HCT116 (cell line): ENCODE data around the gene MOV10L1. TPM values are rescaled to one million over a fixed set of nuclear protein-coding genes. Genes with fewer than 3 reads are reported as not detected.

ENCODE experiments used
- ATAC-seq: fragments of 200-7000 bp; cut with Tn5 transposase; 2 replicates; pipeline ENCODE4 v1.9.1; 2020; ENCODE audit warnings: mild to moderate bottlenecking, moderate library complexity
- BruUV-seq: library from RNA; stranded (reverse); fragments of 400-500 nt; replicated peaks from 2 replicates; lab custom pipeline; 2021; lab: Mats Ljungman, UMichigan
- CTCF ChIA-PET: fragments of 300-600 bp; sonication (Branson Sonifier 250); formaldehyde crosslinking; loops from one replicate; lab custom pipeline; 2021; ENCODE audit warnings: antibody characterized with exemption; lab: Charles Lee
- POLR2A ChIA-PET: fragments of 300-600, 350-600 bp; sonication (Branson Sonifier 250); formaldehyde crosslinking; loops from one replicate; lab custom pipeline; 2021; ENCODE audit warnings: antibody characterized with exemption; lab: Charles Lee
- RAD21 ChIA-PET, 2 experiments: fragments of 300-600 bp; sonication (Branson Sonifier 250); formaldehyde crosslinking; loops; one replicate each; lab custom pipeline; 2023; ENCODE audit warnings: low total read pairs in 2 of 2; ENCODE audit not compliant: uncharacterized antibody in 2 of 2, unreplicated experiment in 2 of 2, low non-redundant PET in 1 of 2; lab: Charles Lee
- DNase-seq: peaks from one replicate; pipeline ENCODE4 v3.0.0-alpha.2; 2010; ENCODE audit warnings: low read depth, low spot score
- H2AFZ ChIP-seq: fragments of 200-600 bp; shearing (Covaris generic), sonication (generic); 2 replicates; pipeline ENCODE4 v1.6.1; 2017; ENCODE audit warnings: low read depth, mixed run types, mixed read lengths, antibody characterized with exemption, low read length; ENCODE audit not compliant: poor library complexity, severe bottlenecking
- H3K27ac ChIP-seq: 2 replicates; pipeline ENCODE4 v1.5.1; 2012; ENCODE audit warnings: low read depth, low read length
- H3K27me3 ChIP-seq: fragments of 200-600 bp; sonication (generic); 2 replicates; pipeline ENCODE4 v1.6.1; 2016; ENCODE audit warnings: mixed run types, low read length, mixed read lengths; ENCODE audit not compliant: insufficient read depth
- H3K36me3 ChIP-seq, 2 experiments: fragments of 200-500 bp in 1 of 2; fragments of 200-600 bp in 1 of 2; sonication (Bioruptor generic) in 1 of 2; sonication (generic) in 1 of 2; 2 replicates each; pipeline versions ENCODE4 v1.5.1 to v1.6.1; 2014 to 2016; ENCODE audit warnings: low read length in 2 of 2, inconsistent platforms in 1 of 2, mixed read lengths in 1 of 2, mixed run types in 1 of 2; ENCODE audit not compliant: insufficient read depth in 2 of 2, control insufficient read depth in 1 of 2
- H3K4me1 ChIP-seq, 2 experiments: fragments of 200-600 bp in 1 of 2; sonication (generic) in 1 of 2; 2 replicates each; pipeline versions ENCODE4 v1.5.1 to v1.6.1; 2012 to 2017; ENCODE audit warnings: low read length in 2 of 2, inconsistent platforms in 1 of 2, mild to moderate bottlenecking in 1 of 2, mixed read lengths in 1 of 2, mixed run types in 1 of 2, moderate library complexity in 1 of 2; ENCODE audit not compliant: insufficient read depth in 2 of 2, control insufficient read depth in 1 of 2
- H3K4me2 ChIP-seq: fragments of 200-600 bp; sonication (generic); 2 replicates; pipeline ENCODE4 v1.6.1; 2017; ENCODE audit warnings: mixed run types, low read length, mixed read lengths
- H3K4me3 ChIP-seq, 2 experiments: fragments of 200-600 bp in 1 of 2; sonication (generic) in 1 of 2; replicated peaks in 1 of 2; 2 replicates each; pipeline ENCODE4 v1.5.1; 2011 to 2016; ENCODE audit warnings: low read length in 2 of 2, control low read depth in 1 of 2, low read depth in 1 of 2, mild to moderate bottlenecking in 1 of 2, mixed read lengths in 1 of 2, mixed run types in 1 of 2
- H3K79me2 ChIP-seq: fragments of 200-600 bp; sonication (generic); 2 replicates; pipeline ENCODE4 v1.6.1; 2017; ENCODE audit warnings: mild to moderate bottlenecking, mixed run types, low read length, moderate library complexity, mixed read lengths; ENCODE audit not compliant: insufficient read depth
- H3K9ac ChIP-seq: fragments of 200-600 bp; sonication (generic); 2 replicates; pipeline ENCODE4 v1.6.1; 2016; ENCODE audit warnings: low read length, mixed read lengths
- H3K9me2 ChIP-seq: fragments of 200-600 bp; sonication (generic), shearing (Covaris generic); 2 replicates; pipeline ENCODE4 v1.6.1; 2017; ENCODE audit warnings: mixed run types, mild to moderate bottlenecking, moderate library complexity; ENCODE audit not compliant: insufficient read depth
- H3K9me3 ChIP-seq, 2 experiments: fragments of 200-500 bp in 1 of 2; fragments of 200-600 bp in 1 of 2; sonication (Bioruptor generic) in 1 of 2; sonication (generic) in 1 of 2; 2 replicates each; pipeline ENCODE4 v1.6.1; 2014 to 2017; ENCODE audit warnings: low read length in 2 of 2, mixed read lengths in 2 of 2, inconsistent platforms in 1 of 2, low read depth in 1 of 2, mild to moderate bottlenecking in 1 of 2, mixed run types in 1 of 2, moderate library complexity in 1 of 2; ENCODE audit not compliant: control insufficient read depth in 1 of 2, insufficient read depth in 1 of 2
- H4K20me1 ChIP-seq: fragments of 200-600 bp; sonication (generic), shearing (Covaris generic); 2 replicates; pipeline ENCODE4 v1.6.1; 2017; ENCODE audit warnings: mixed run types, mild to moderate bottlenecking, moderate library complexity; ENCODE audit not compliant: insufficient read depth
- CEBPB ChIP-seq: IDR thresholded peaks from 2 replicates; pipeline ENCODE4 v1.6.1; 2012; ENCODE audit warnings: low read depth
- POLR2A ChIP-seq: IDR thresholded peaks from 2 replicates; pipeline ENCODE4 v1.7.0; 2011; ENCODE audit warnings: borderline replicate concordance; ENCODE audit not compliant: insufficient read depth, insufficient read length; ENCODE audit errors: extremely low read depth
- POLR2AphosphoS5 ChIP-seq: IDR thresholded peaks from 2 replicates; pipeline ENCODE4 v1.6.1; 2011; ENCODE audit warnings: mild to moderate bottlenecking, low read depth, low read length, moderate library complexity
- SIN3A ChIP-seq: IDR thresholded peaks from 2 replicates; pipeline ENCODE4 v1.6.1; 2012; ENCODE audit warnings: low read depth
- YY1 ChIP-seq: IDR thresholded peaks from 2 replicates; pipeline ENCODE4 v1.6.1; 2011; ENCODE audit warnings: low read length, low read depth, moderate library complexity, mild to moderate bottlenecking; ENCODE audit not compliant: insufficient replicate concordance; ENCODE audit errors: extremely low read depth
- ZFX ChIP-seq: fragments of 450-650 bp; IDR thresholded peaks from 2 replicates; pipeline ENCODE4 v1.6.1; 2017
- intact Hi-C: fragments of 100-400 bp; cut with micrococcal nuclease; formaldehyde crosslinking; loops from 2 replicates; pipeline ENCODE4 v1.10.0; 2022
- total RNA-seq: library from RNA; stranded (reverse); gene quantifications from one replicate; pipeline ENCODE4 v1.2.1, GENCODE V29; 2021; ENCODE audit not compliant: unreplicated experiment
- TF ChIP-seq, protein P1 (sequence below): IDR thresholded peaks from 2 replicates; pipeline ENCODE4 v1.6.1; 2012

The MOV10L1 gene
- total RNA-seq, 1 experiment from 2014 or later = not detected

DNA sequence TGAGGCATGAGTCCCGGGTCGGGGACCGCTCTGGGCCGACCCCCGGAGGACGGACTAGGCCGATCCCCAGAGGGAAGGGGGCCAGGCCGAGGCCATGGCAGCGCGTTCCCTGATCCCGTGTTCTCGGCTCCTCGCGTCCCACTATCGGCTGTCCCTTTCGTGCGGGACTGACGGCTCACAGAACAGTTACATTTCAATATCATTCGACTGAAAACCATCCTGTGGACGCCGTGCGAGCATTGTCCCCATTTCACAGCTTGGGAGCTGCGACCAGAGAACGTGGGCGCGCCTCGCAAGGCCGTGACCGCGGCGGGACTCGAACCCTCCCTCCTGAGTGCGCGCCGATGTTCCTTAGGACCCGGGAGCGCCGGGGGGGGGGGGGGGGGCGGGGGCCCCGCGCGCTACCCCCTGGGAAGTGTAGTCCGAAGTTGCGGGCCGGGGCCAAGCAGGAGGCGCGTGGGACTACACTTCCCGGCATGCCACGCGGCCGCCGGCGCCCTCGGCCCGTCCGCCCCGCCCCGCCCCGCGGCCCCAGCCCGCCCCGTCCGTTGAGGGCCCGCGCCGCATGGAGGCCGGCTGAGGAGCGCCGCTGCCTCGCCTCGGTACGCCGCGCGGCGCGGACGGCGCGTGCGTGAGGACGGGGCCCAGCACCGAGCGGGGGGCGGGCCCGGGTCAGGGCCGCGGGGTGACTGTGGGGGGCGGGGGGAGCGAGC is 95.7 kb downstream of the MOV10L1 start, which contains the start of gene TRABD:
Gene TRABD (plus strand): TSS at position 539 of the 713 bp plus-strand sequence. CDS start 7,148 bp downstream, outside the sequence.
- H3K27ac ChIP-seq = peak within 1 kb of the TSS; percentile 81
- H3K79me2 ChIP-seq = peaks cover 43% of the 10 kb centered on the region
- peak within 1 kb of the TSS; percentile 93 for H3K4me2 ChIP-seq
- no peaks in the 10 kb centered on the region for H3K27me3 ChIP-seq
- intact Hi-C loops = no loop called here
- ChIA-PET CTCF (no interaction called here), RAD21 (no interaction called here), POLR2A (no interaction called here)
- no peaks in the 10 kb centered on the region for H3K9me3 ChIP-seq
- DNase-seq = peak; percentile 70
- peak; percentile 70 for ATAC-seq
- no peaks in the 10 kb centered on the region for H3K9me2 ChIP-seq
- H3K9ac ChIP-seq = peak within 1 kb of the TSS; percentile 90
- H2AFZ ChIP-seq = no peak within 1 kb of the TSS
- peaks cover 31 to 52% of the 10 kb centered on the region in 2 experiments for H3K4me1 ChIP-seq
- no TSS peak for BruUV-seq
- H3K4me3 ChIP-seq = peak within 1 kb of the TSS; percentile 74 to 85
- TF ChIP-seq YY1 (peak; percentile 40), CEBPB (no peak), POLR2AphosphoS5 (peak; percentile 33; the same call in 1 of the 2 replicates), POLR2A (peak; percentile 50), SIN3A (no peak)
- no peaks in the 10 kb centered on the region for H3K36me3 ChIP-seq
- no peaks in the 10 kb centered on the region; the same call in 1 of the 2 replicates for H4K20me1 ChIP-seq

DNA sequence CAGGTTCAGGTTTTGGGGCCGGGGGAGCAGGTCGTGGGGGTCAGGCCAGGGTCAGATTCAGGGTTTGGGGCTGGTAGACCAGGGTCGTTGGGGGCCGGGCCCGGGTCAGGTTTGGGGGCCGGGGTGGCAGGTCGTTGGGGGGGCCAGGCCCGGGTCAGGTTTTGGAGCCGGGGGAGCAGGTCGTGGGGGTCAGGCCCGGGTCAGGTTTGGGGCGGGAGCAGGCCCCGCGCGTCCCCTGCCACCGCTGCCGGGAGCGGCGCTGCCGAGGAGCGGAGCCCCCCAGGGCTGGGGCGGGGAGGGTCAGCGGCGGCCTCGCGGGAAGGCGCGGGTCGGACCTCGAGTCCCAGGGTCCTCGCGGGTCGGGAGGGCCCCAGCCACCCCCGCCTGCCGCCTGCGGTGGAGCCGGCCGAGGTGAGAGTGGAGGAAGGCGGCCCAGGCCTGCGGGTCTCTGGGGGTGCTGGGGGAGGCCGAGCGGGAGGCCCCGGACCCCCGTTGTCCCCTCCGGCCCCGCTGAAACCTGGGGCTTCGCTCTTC is 96.4 kb downstream of the MOV10L1 start:
- no peak for DNase-seq
- peak overlapping the region; percentile 81 for H3K27ac ChIP-seq
- H3K9me2 ChIP-seq = no peaks in the 10 kb centered on the region
- H3K36me3 ChIP-seq = no peaks in the 10 kb centered on the region
- H2AFZ ChIP-seq = no peak overlapping the region
- ChIA-PET RAD21 (no interaction called here), CTCF (no interaction called here), POLR2A (no interaction called here)
- H3K4me2 ChIP-seq = peak overlapping the region; percentile 93
- ATAC-seq = no peak
- peak overlapping the region; percentile 74 to 85 for H3K4me3 ChIP-seq
- intact Hi-C loops = no loop called here
- peaks cover 35 to 59% of the 10 kb centered on the region in 2 experiments for H3K4me1 ChIP-seq
- peaks cover 51% of the 10 kb centered on the region for H3K79me2 ChIP-seq
- BruUV-seq = no TSS peak
- TF ChIP-seq, protein P1, sequence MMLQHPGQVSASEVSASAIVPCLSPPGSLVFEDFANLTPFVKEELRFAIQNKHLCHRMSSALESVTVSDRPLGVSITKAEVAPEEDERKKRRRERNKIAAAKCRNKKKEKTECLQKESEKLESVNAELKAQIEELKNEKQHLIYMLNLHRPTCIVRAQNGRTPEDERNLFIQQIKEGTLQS = no peak
- TF ChIP-seq ZFX = peak; percentile 39; the same call in 1 of the 2 replicates
- H4K20me1 ChIP-seq = peaks cover 6% of the 10 kb centered on the region; the same call in 1 of the 2 replicates
- peak overlapping the region; percentile 90 for H3K9ac ChIP-seq
- H3K27me3 ChIP-seq = no peaks in the 10 kb centered on the region
- H3K9me3 ChIP-seq = no peaks in the 10 kb centered on the region
